PFSK-1 (cell line): ENCODE data around the gene SRPK2.

ENCODE experiments used
- FOXP2 ChIP-seq: optimal IDR thresholded peaks from 2 replicates; pipeline ENCODE3; 2011; ENCODE audit warnings: borderline replicate concordance, control low read depth, inconsistent platforms; ENCODE audit not compliant: insufficient read depth; ENCODE audit errors: extremely low read length, extremely low read depth
- POLR2AphosphoS5 ChIP-seq: IDR thresholded peaks from 2 replicates; pipeline ENCODE4 v1.6.1; 2012; ENCODE audit warnings: low read depth, mild to moderate bottlenecking, control low read depth, low read length, moderate library complexity
- REST ChIP-seq, 2 experiments: IDR thresholded peaks; 2 replicates each; pipeline versions ENCODE4 v1.6.1 to v1.8.0; 2011 to 2012; ENCODE audit warnings: low read depth in 2 of 2, low read length in 2 of 2, control low read depth in 1 of 2, inconsistent platforms in 1 of 2, mild to moderate bottlenecking in 1 of 2, moderate library complexity in 1 of 2; ENCODE audit not compliant: insufficient read depth in 1 of 2
- SIN3A ChIP-seq: IDR thresholded peaks from 2 replicates; pipeline ENCODE4 v1.6.1; 2012; ENCODE audit warnings: mild to moderate bottlenecking, low read length, moderate library complexity, borderline replicate concordance; ENCODE audit not compliant: insufficient read depth
- TAF1 ChIP-seq: IDR thresholded peaks from 2 replicates; pipeline ENCODE4 v1.6.1; 2012; ENCODE audit warnings: low read length, control low read depth, borderline replicate concordance; ENCODE audit not compliant: insufficient read depth

The SRPK2 gene

GRCh38 chr7:105088456-105088855, 300.3 kb downstream of the SRPK2 start:
- TF ChIP-seq POLR2AphosphoS5: no peak
- no peak for TF ChIP-seq SIN3A
- no peak for TF ChIP-seq REST (IDR thresholded peaks at IDR 0.05; ENCODE audit: insufficient read depth in 1 of 2, low read depth in 2 of 2, low read length in 2 of 2)
- TF ChIP-seq TAF1: no peak
- TF ChIP-seq FOXP2: no peak

GRCh38 chr7:105087981-105088380, 300.7 kb downstream of the SRPK2 start:
- TF ChIP-seq REST (IDR thresholded peaks at IDR 0.05; ENCODE audit: insufficient read depth in 1 of 2, low read depth in 2 of 2, low read length in 2 of 2): no peak
- TF ChIP-seq FOXP2: no peak
- TF ChIP-seq POLR2AphosphoS5: no peak
- no peak for TF ChIP-seq SIN3A
- no peak for TF ChIP-seq TAF1

GRCh38 chr7:105086850-105087249, 301.9 kb downstream of the SRPK2 start:
- TF ChIP-seq FOXP2: no peak
- TF ChIP-seq SIN3A: no peak
- TF ChIP-seq TAF1: no peak
- no peak for TF ChIP-seq REST (IDR thresholded peaks at IDR 0.05; ENCODE audit: insufficient read depth in 1 of 2, low read depth in 2 of 2, low read length in 2 of 2)
- TF ChIP-seq POLR2AphosphoS5: no peak

- no peak for TF ChIP-seq REST (IDR thresholded peaks at IDR 0.05; ENCODE audit: insufficient read depth in 1 of 2, low read depth in 2 of 2, low read length in 2 of 2)
- TF ChIP-seq FOXP2: no peak
- no peak for TF ChIP-seq POLR2AphosphoS5
- TF ChIP-seq SIN3A: no peak
- no peak for TF ChIP-seq TAF1
Measured at GRCh38 chr7:105084581-105084980, 304.1 kb downstream of the SRPK2 start.

GRCh38 chr7:105079348-105079747, 309.4 kb downstream of the SRPK2 start:
- TF ChIP-seq TAF1: no peak
- no peak for TF ChIP-seq REST (IDR thresholded peaks at IDR 0.05; ENCODE audit: insufficient read depth in 1 of 2, low read depth in 2 of 2, low read length in 2 of 2)
- no peak for TF ChIP-seq FOXP2
- no peak for TF ChIP-seq POLR2AphosphoS5
- no peak for TF ChIP-seq SIN3A
